ENCODE results near the gene HBP1. TPM values are rescaled to one million over a fixed set of nuclear protein-coding genes. Genes with fewer than 3 reads are reported as not detected.
"Not testable (repeated sequence)": the region's sequence is repeated elsewhere in the genome, so short reads cannot be mapped to it uniquely, and the experiment has no call there.

Gene HBP1
- total and polyA plus RNA-seq, 5 donors: 39.4 to 64.7 (median 43.0) TPM

DNA sequence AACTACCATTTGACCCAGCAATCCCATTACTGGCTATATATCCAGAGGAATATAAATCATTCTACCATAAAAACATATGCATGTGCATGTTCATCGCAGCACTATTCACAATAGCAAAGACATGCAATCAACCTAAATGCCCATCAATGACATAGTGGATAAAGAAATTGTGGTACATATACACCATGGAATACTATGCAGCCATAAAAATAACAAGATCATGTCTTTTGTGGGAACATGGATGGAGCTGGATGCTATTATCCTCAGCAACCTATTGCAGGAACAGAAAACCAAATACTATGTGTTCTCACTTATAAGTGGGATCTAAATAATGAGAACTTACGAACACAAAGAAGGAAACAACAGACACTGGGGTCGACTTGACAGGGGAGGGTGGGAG lies 78.0 kb downstream of the HBP1 start:
- H3K4me3 ChIP-seq (ENCODE audit: low read length); H3K4me1 ChIP-seq (ENCODE audit: control insufficient read depth, insufficient read depth, low read length); intact Hi-C loops (cut with DNase I); ATAC-seq; H3K27me3 ChIP-seq (ENCODE audit: control insufficient read depth, insufficient read depth); H3K9me3 ChIP-seq (ENCODE audit: control insufficient read depth, low read length); H3K27ac ChIP-seq (ENCODE audit: low read length); DNase-seq: not testable (repeated sequence)
- 97% methylated on average over 3 of the region's 3 CpGs for WGBS

DNA sequence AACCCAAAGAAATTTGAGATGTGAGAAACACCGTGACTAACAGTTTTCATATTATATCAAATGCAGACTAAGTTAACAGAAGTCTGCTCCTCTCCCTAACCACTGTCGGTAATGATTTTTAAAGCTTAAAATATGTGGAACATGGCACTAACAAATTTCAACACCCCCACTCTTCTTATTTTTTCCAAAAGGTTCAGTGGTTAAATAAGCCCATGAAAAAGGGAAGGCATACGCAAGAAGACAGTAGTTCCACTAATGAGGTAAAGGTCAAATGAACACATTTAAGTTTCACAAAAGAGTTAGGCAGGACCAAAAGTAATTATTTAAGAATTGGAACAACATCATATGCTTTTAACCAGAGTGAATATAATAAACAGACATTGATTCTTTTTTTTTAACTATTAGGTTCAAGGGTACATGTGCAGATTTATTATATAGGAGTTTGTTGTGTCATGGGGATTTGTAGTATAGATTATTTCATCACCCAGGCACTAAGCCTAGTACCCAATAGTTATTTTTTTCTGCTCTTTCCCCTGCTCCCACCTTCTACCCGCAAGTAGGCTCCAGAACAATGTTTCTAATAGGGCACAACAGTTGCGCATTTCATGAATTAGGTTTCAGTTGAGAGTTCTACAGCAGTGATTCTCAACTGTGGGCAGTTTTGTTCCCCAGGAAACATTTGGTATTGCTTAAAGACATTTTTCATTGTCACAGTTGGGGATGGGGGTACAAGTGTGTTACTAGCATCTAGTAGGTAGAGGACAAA lies 79.9 kb downstream of the HBP1 start:
- H3K27me3 ChIP-seq (ENCODE audit: control insufficient read depth, insufficient read depth): no peaks in the 10 kb centered on the region
- no peak for ATAC-seq
- H3K9me3 ChIP-seq (ENCODE audit: control insufficient read depth, low read length): no peaks in the 10 kb centered on the region
- H3K4me1 ChIP-seq (ENCODE audit: control insufficient read depth, insufficient read depth, low read length): no peaks in the 10 kb centered on the region
- intact Hi-C loops (cut with DNase I): no loop called here
- WGBS: 98% methylated on average over 5 of the region's 5 CpGs
- no peak overlapping the region for H3K4me3 ChIP-seq (ENCODE audit: low read length)
- no peak overlapping the region for H3K27ac ChIP-seq (ENCODE audit: low read length)
- DNase-seq: no peak

DNA sequence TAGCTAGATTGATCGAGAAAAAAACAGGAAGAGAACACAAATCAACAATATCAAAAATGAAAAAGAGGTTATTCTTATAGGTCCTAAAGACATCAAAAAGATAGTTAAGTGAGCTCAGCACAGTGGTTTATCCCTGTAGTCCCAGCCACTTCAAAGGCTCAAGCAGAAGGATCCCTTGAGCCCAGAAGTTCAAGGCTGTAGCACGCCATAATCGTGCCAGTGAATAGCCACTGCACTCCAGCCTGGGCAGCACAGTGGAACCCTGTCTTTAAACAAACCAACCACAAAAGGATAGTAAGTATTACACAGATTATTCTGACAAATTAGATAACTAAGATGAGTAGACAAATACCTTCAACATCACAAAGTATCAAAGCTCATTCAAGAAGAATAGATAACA lies 83.2 kb downstream of the HBP1 start:
- 82% methylated on average over 3 of the region's 3 CpGs for WGBS
- Histone ChIP-seq H3K9me3 (ENCODE audit: control insufficient read depth, low read length) (no peaks in the 10 kb centered on the region), H3K27ac (ENCODE audit: low read length) (peak overlapping the region; percentile 2), H3K4me1 (ENCODE audit: control insufficient read depth, insufficient read depth, low read length) (no peaks in the 10 kb centered on the region), H3K4me3 (ENCODE audit: low read length) (no peak overlapping the region), H3K27me3 (ENCODE audit: control insufficient read depth, insufficient read depth) (no peaks in the 10 kb centered on the region)
- intact Hi-C loops (cut with DNase I): no loop called here
- no peak for ATAC-seq
- DNase-seq: no peak

Other genes starting within 250 kb of the HBP1 start
- gene PRKAR2B, start 124.3 kb upstream of the HBP1 start, total RNA-seq: 10 to 100 TPM; 42.0 to 57.8 (median 49.3) TPM
- gene PRKAR2B, start 124.3 kb upstream of the HBP1 start, polyA plus RNA-seq: 32.3 TPM